ENCODE data around the gene F12. TPM values are rescaled to one million over a fixed set of nuclear protein-coding genes. Genes with fewer than 3 reads are reported as not detected.

Gene F12
- total RNA-seq, 1 experiment from 2014 or later = not detected

DNA sequence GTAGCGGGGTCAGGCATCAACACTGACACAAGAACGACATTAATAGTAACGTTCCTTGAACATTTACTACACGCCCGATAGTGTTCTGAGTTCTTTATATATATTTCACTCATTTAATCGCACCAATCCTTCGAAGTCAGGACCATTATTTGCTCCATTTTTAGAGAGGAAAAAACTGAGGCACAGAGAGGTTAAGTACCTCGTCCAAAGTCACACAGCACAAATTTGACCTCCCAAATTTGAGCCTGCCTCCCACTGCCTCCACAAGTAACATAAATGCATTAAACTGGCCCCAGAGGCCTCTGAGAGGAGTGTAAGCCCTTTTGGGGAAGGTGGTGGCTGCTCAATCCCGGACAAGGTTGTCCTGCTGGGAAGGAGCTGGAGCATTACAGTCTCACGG, 45.8 kb downstream of the F12 start:
- peaks cover 20% of the 10 kb centered on the region for H3K4me1 ChIP-seq (ENCODE audit: insufficient read depth, low read length, poor library complexity, severe bottlenecking)

DNA sequence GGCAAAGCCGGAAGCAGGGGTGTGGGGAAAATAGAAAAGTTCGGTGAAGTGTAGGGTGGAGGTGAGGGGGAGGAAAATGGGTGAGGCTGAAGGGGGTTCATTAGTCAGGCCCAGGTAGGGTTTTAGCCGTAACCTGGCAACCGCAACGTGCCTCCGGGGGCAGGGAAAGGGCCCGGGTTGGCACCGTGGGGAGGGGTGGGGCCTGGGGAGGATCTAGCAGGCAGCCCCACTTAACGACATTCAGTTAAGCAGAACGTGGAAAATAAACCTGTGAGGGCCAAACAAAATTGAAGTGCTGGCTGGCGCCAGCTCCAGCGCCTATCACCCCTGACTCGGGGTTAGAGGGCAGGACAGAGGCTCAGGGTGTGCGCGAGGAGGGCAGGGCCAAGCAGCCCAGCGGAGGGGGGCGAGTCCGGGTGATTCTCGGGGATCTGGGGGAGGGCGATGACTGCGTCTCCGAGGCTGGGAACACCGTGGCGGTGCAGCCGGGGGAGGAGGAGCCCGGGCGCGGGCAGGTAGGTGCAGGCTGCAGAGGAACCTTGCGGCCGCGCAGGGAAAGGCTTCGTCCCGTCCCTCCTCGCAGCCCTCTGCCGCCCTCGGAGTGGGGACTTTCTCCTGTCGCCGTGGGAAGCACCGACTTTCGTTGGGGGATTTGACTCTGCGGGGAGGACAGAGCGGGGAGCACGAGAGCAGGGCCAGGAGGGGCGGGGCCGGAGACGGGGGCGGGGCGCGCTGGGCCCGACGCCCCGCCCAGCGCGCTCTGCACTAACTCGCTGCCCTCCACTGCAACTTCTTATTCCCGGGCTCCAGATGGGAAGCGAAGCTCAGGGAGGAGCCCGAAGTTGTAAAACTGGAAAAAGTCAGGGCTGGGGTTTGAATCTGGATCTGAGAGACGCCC, 46.5 kb downstream of the F12 start:
- peak; percentile 61 for DNase-seq (ENCODE audit: low spot score)
- intact Hi-C loops (cut with micrococcal nuclease; ENCODE audit: unreplicated experiment) = no loop called here
- TF ChIP-seq EZH2 (IDR thresholded peaks at IDR 0.05; ENCODE audit: borderline replicate concordance, low read depth, low read length, poor library complexity, severe bottlenecking) = no peak
- TF ChIP-seq, protein P1, sequence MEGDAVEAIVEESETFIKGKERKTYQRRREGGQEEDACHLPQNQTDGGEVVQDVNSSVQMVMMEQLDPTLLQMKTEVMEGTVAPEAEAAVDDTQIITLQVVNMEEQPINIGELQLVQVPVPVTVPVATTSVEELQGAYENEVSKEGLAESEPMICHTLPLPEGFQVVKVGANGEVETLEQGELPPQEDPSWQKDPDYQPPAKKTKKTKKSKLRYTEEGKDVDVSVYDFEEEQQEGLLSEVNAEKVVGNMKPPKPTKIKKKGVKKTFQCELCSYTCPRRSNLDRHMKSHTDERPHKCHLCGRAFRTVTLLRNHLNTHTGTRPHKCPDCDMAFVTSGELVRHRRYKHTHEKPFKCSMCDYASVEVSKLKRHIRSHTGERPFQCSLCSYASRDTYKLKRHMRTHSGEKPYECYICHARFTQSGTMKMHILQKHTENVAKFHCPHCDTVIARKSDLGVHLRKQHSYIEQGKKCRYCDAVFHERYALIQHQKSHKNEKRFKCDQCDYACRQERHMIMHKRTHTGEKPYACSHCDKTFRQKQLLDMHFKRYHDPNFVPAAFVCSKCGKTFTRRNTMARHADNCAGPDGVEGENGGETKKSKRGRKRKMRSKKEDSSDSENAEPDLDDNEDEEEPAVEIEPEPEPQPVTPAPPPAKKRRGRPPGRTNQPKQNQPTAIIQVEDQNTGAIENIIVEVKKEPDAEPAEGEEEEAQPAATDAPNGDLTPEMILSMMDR (conservative IDR thresholded peaks at IDR 0.05; ENCODE audit: low read depth, low read length) = no peak
- Histone ChIP-seq H3K27me3 (replicated peaks; ENCODE audit: insufficient read depth, low read depth, low read length, poor library complexity) (no peaks in the 10 kb centered on the region), H3K9me3 (ENCODE audit: low read depth, low read length, poor library complexity, severe bottlenecking) (no peaks in the 10 kb centered on the region), H3K4me3 (ENCODE audit: low read depth, low read length, poor library complexity, severe bottlenecking) (peak overlapping the region; percentile 35), H3K36me3 (ENCODE audit: insufficient read depth, low read length, poor library complexity, severe bottlenecking) (no peaks in the 10 kb centered on the region), H3K4me1 (ENCODE audit: insufficient read depth, low read length, poor library complexity, severe bottlenecking) (peaks cover 20% of the 10 kb centered on the region), H3K27ac (ENCODE audit: low read depth, low read length, poor library complexity, severe bottlenecking) (no peak overlapping the region)
- ChIA-PET POLR2A (ENCODE audit: low non-redundant PET) (no interaction called here), CTCF (no interaction called here)
- no TSS peak for BruUV-seq (replicated peaks)

More for the DNA sequence above, 45.8 kb downstream of the F12 start:
- POLR2A ChIA-PET (ENCODE audit: low non-redundant PET) = no interaction called here
- H3K9me3 ChIP-seq (ENCODE audit: low read depth, low read length, poor library complexity, severe bottlenecking) = no peaks in the 10 kb centered on the region
- CTCF ChIA-PET = no interaction called here
- no peaks in the 10 kb centered on the region for H3K27me3 ChIP-seq (replicated peaks; ENCODE audit: insufficient read depth, low read depth, low read length, poor library complexity)
- TF ChIP-seq EZH2 (IDR thresholded peaks at IDR 0.05; ENCODE audit: borderline replicate concordance, low read depth, low read length, poor library complexity, severe bottlenecking) = no peak
- TF ChIP-seq, protein P1 (conservative IDR thresholded peaks at IDR 0.05; ENCODE audit: low read depth, low read length) = no peak
- H3K36me3 ChIP-seq (ENCODE audit: insufficient read depth, low read length, poor library complexity, severe bottlenecking) = no peaks in the 10 kb centered on the region
- no TSS peak for BruUV-seq (replicated peaks)
- H3K27ac ChIP-seq (ENCODE audit: low read depth, low read length, poor library complexity, severe bottlenecking) = no peak overlapping the region
- intact Hi-C loops (cut with micrococcal nuclease; ENCODE audit: unreplicated experiment) = no loop called here
- peak overlapping the region; percentile 35 for H3K4me3 ChIP-seq (ENCODE audit: low read depth, low read length, poor library complexity, severe bottlenecking)
- no peak for DNase-seq (ENCODE audit: low spot score)

DNA sequence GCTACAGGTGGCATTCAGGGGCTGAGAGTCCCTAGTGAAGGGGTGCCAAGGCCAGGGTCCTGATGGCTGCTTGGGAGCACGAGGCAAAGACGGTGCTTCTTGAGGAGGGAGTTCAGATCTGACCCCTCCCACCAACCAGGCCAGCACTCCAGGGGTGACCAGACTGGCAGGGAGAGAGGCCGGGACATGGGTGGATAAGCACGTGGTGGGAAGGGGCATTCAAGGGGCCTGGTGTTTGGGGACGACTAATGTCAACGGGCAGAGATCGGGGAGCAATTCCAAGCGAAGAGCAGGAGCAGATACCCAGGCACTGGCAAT, 47.1 kb downstream of the F12 start:
- intact Hi-C loops (cut with micrococcal nuclease; ENCODE audit: unreplicated experiment) = no loop called here
- H3K4me3 ChIP-seq (ENCODE audit: low read depth, low read length, poor library complexity, severe bottlenecking) = no peak overlapping the region
- peaks cover 15% of the 10 kb centered on the region for H3K4me1 ChIP-seq (ENCODE audit: insufficient read depth, low read length, poor library complexity, severe bottlenecking)
- H3K27ac ChIP-seq (ENCODE audit: low read depth, low read length, poor library complexity, severe bottlenecking) = no peak overlapping the region
- ChIA-PET CTCF (no interaction called here), POLR2A (ENCODE audit: low non-redundant PET) (no interaction called here)
- no TSS peak for BruUV-seq (replicated peaks)
- no peaks in the 10 kb centered on the region for H3K36me3 ChIP-seq (ENCODE audit: insufficient read depth, low read length, poor library complexity, severe bottlenecking)
- H3K27me3 ChIP-seq (replicated peaks; ENCODE audit: insufficient read depth, low read depth, low read length, poor library complexity) = no peaks in the 10 kb centered on the region
- H3K9me3 ChIP-seq (ENCODE audit: low read depth, low read length, poor library complexity, severe bottlenecking) = no peaks in the 10 kb centered on the region
- no peak for TF ChIP-seq EZH2 (IDR thresholded peaks at IDR 0.05; ENCODE audit: borderline replicate concordance, low read depth, low read length, poor library complexity, severe bottlenecking)
- TF ChIP-seq, protein P1 (conservative IDR thresholded peaks at IDR 0.05; ENCODE audit: low read depth, low read length) = no peak
- DNase-seq (ENCODE audit: low spot score) = no peak

Measured in A673 (cell line).